Dermis lymphatic vessel endothelial cell (primary cell): ENCODE data around the gene OR52E4. TPM values are rescaled to one million over a fixed set of nuclear protein-coding genes. Genes with fewer than 3 reads are reported as not detected.

Experiments used
- total RNA-seq: library from RNA; depleted of rRNA; stranded (reverse); fragments of >200 nt; gene quantifications from 2 replicates; pipeline ENCODE4 v1.2.1, GENCODE V29; 2014

OR52E4 gene
- total RNA-seq: not detected in 2 replicates

DNA sequence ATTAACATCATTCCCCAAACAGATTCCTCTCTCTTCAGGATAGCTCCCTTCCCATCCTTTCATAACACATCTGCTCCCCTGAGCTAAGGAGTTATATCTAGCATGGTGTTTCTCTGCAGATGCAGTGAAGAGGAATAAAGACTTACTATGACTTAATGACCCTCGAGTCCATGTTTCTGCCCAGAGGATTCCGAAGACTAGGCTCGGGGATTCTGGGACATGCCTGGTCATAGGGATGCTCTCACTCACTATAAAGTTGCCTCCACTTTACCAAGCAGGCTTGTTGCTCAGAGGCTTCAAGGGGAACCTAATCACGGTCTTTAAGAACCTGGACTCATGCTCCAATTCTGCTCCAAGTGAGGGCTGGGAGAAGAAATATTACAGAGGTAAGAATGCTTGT lies at the start of gene OR52E4:
Gene OR52E4, plus strand, starts transcription at position 301 of the 400 bp plus-strand sequence. CDS start 3,664 bp downstream, outside the sequence.

DNA sequence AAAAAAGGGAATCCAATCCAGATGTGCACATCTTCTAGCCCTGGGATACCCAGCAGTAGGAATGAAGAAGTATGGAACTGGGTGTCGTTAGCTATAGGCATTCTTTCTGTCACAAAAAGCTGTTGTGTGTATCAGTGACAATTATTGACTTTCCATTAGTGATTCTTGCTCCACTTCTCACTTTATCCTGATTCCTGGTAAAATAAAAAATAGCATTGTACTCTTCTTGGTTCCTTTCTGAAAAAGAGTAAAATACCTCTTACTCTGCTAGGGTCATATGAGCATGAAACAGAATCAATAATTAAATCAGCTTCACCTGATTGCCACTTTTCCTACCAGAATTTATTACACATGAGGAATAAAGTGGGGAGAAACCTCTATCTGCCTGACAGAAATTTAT lies 38.6 kb upstream of the OR52E4 start, which contains the start of gene OR52E6:
Gene OR52E6, minus strand, starts transcription at position 101 of the 400 bp plus-strand sequence. Its CDS starts 0 bp downstream, at position 101.

DNA sequence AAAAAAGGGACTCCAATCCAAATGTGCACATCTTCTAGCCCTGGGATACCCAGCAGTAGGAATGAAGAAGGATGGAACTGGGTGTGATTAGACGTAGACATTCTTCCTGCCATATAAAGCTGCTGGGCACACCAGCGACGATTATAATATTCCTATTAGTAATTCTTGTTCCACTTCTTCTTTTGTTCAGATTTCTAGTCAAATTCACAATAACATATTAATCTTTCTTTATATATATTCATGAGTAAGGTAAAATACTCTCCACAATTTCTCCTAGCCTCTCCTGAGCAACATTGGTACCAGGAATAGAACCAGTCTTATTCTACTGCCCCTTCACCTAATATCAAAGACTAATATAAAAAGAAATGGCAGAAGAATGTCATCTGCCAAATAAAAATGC lies 22.8 kb upstream of the OR52E4 start, which contains the start of gene OR52E8:
Gene OR52E8, minus strand, starts transcription at position 101 of the 400 bp plus-strand sequence. Its CDS starts 0 bp downstream, at position 101.

DNA sequence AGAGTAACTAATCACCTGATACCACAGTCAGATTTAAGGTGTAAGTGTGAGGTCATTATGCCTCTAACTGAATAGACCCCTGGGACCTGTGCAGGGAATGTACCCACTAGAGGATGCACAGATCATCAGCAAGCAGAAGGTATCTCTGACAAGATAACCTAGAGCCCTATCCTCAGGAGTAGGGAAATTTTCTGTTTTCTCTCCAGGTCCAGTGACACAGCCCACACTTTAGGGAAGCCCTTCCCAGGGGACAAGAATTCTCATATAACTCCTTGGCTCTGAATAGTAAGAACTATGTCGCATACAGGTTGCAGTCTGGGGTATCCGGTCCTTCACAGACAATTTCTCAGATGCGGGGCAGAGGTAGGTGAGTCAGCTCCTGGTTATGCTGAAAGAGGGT lies 12.5 kb downstream of the OR52E4 start, which contains the start of gene OR52E5:
Gene OR52E5, plus strand, starts transcription at position 301 of the 400 bp plus-strand sequence. CDS start 7,569 bp downstream, outside the sequence.

Other genes with a start within 250 kb of the OR52E4 start
- gene TRIM5, start 195.6 kb upstream of the OR52E4 start, total RNA-seq: 54.8 and 60.8 TPM in 2 replicates
- 30.5 and 46.6 TPM in 2 replicates for gene TRIM22, start 190.8 kb upstream of the OR52E4 start, total RNA-seq
- gene OR56B1, start 144.2 kb upstream of the OR52E4 start, total RNA-seq: not detected in 2 replicates
- gene OR52N4, start 126.4 kb upstream of the OR52E4 start, total RNA-seq: not detected in 2 replicates
- gene OR52N5, start 97.3 kb upstream of the OR52E4 start, total RNA-seq: not detected in 2 replicates
- gene OR52N1, start 89.4 kb upstream of the OR52E4 start, total RNA-seq: not detected in 2 replicates
- not detected in 2 replicates for gene OR52N2, start 71.7 kb upstream of the OR52E4 start, total RNA-seq
- not detected in 2 replicates for gene OR52E6, start 38.7 kb upstream of the OR52E4 start, total RNA-seq
- not detected in 2 replicates for gene OR52E8, start 22.9 kb upstream of the OR52E4 start, total RNA-seq
- gene OR52E5, start 12.6 kb downstream of the OR52E4 start, total RNA-seq: not detected in 2 replicates
- not detected in 2 replicates for gene OR56A3, start 61.6 kb downstream of the OR52E4 start, total RNA-seq
- gene OR56A5, start 87.9 kb downstream of the OR52E4 start, total RNA-seq: not detected in 2 replicates
- gene OR52L1, start 106.4 kb downstream of the OR52E4 start, total RNA-seq: not detected in 2 replicates
- not detected in 2 replicates for gene OR56A4, start 126.3 kb downstream of the OR52E4 start, total RNA-seq
- not detected in 2 replicates for gene OR56A1, start 150.1 kb downstream of the OR52E4 start, total RNA-seq
- not detected in 2 replicates for gene OR56B4, start 227.1 kb downstream of the OR52E4 start, total RNA-seq